Astrocyte (in vitro differentiated cells and primary cell): ENCODE data around the gene CLCN4. TPM values are rescaled to one million over a fixed set of nuclear protein-coding genes. Genes with fewer than 3 reads are reported as not detected.

Experiments used
- DNase-seq: peaks from one replicate; pipeline ENCODE4 v3.0.0-alpha.2; 2010; ENCODE audit warnings: low read depth
- FAIRE-seq: peaks from 2 replicates; lab custom pipeline; 2011; peaks lifted over from hg19 to GRCh38; lab: Jason Lieb, UNC
- H2AFZ ChIP-seq: 2 replicates; pipeline ENCODE4 v1.6.0; 2012; ENCODE audit warnings: low read depth, low read length, inconsistent platforms
- H3K27ac ChIP-seq: 2 replicates; pipeline ENCODE4 v1.5.1; 2011; ENCODE audit warnings: low read depth, low read length, inconsistent platforms
- H3K27me3 ChIP-seq: 2 replicates; pipeline ENCODE4 v1.6.0; 2011; ENCODE audit warnings: low read length, inconsistent platforms; ENCODE audit not compliant: insufficient read depth
- H3K36me3 ChIP-seq: 2 replicates; pipeline ENCODE4 v1.5.1; 2011; ENCODE audit warnings: low read length, inconsistent platforms; ENCODE audit not compliant: insufficient read depth
- H3K4me1 ChIP-seq: 2 replicates; pipeline ENCODE4 v1.5.1; 2011; ENCODE audit warnings: low read length, inconsistent platforms; ENCODE audit not compliant: insufficient read depth
- H3K4me2 ChIP-seq: 2 replicates; pipeline ENCODE4 v1.6.0; 2012; ENCODE audit warnings: low read length, inconsistent platforms
- H3K4me3 ChIP-seq: 2 replicates; pipeline ENCODE4 v1.5.1; 2011; ENCODE audit warnings: low read depth, mild to moderate bottlenecking, low read length, inconsistent platforms; ENCODE audit not compliant: insufficient read depth
- H3K79me2 ChIP-seq: 2 replicates; pipeline ENCODE4 v1.6.0; 2012; ENCODE audit warnings: mild to moderate bottlenecking, low read length, inconsistent platforms; ENCODE audit not compliant: insufficient read depth
- H3K9ac ChIP-seq: 2 replicates; pipeline ENCODE4 v1.6.0; 2012; ENCODE audit warnings: mild to moderate bottlenecking, low read length, inconsistent platforms
- H3K9me3 ChIP-seq: 2 replicates; pipeline ENCODE4 v1.5.1; 2012; ENCODE audit warnings: low read depth, mild to moderate bottlenecking, low read length, inconsistent platforms; ENCODE audit not compliant: insufficient read depth
- H4K20me1 ChIP-seq: 2 replicates; pipeline ENCODE4 v1.6.0; 2012; ENCODE audit warnings: low read length, inconsistent platforms; ENCODE audit not compliant: insufficient read depth
- H3K27ac Mint-ChIP-seq: one replicate; pipeline ENCODE4 v1.8.0; 2021; ENCODE audit warnings: mild to moderate bottlenecking, mixed read lengths; ENCODE audit not compliant: unreplicated experiment
- H3K27me3 Mint-ChIP-seq: one replicate; pipeline ENCODE4 v1.8.0; 2021; ENCODE audit warnings: low read depth, mixed read lengths; ENCODE audit not compliant: unreplicated experiment
- H3K36me3 Mint-ChIP-seq: one replicate; pipeline ENCODE4 v1.8.0; 2021; ENCODE audit warnings: low read depth, mixed read lengths; ENCODE audit not compliant: unreplicated experiment
- H3K4me1 Mint-ChIP-seq: one replicate; pipeline ENCODE4 v1.8.0; 2021; ENCODE audit warnings: low read depth, mixed read lengths; ENCODE audit not compliant: unreplicated experiment
- H3K4me3 Mint-ChIP-seq: one replicate; pipeline ENCODE4 v1.8.0; 2021; ENCODE audit warnings: mild to moderate bottlenecking, moderate library complexity, mixed read lengths; ENCODE audit not compliant: unreplicated experiment
- H3K9me3 Mint-ChIP-seq: one replicate; pipeline ENCODE4 v1.8.0; 2021; ENCODE audit warnings: mild to moderate bottlenecking, mixed read lengths; ENCODE audit not compliant: unreplicated experiment
- EZH2 ChIP-seq: IDR thresholded peaks from 2 replicates; pipeline ENCODE4 v1.6.1; 2012; ENCODE audit warnings: mild to moderate bottlenecking, low read length, inconsistent platforms; ENCODE audit not compliant: insufficient read depth
- total RNA-seq: library from RNA; stranded (reverse); gene quantifications from 2 replicates; pipeline ENCODE4 v1.2.1, GENCODE V29; 2021
- TF ChIP-seq, protein P1 (sequence below): IDR thresholded peaks from 2 replicates; pipeline ENCODE4 v1.5.1; 2011; ENCODE audit warnings: low read depth, mild to moderate bottlenecking, inconsistent platforms, low read length, moderate library complexity; ENCODE audit not compliant: insufficient read depth

The CLCN4 gene
- total RNA-seq, 1 donor from 2014 or later = 7.2 TPM

DNA sequence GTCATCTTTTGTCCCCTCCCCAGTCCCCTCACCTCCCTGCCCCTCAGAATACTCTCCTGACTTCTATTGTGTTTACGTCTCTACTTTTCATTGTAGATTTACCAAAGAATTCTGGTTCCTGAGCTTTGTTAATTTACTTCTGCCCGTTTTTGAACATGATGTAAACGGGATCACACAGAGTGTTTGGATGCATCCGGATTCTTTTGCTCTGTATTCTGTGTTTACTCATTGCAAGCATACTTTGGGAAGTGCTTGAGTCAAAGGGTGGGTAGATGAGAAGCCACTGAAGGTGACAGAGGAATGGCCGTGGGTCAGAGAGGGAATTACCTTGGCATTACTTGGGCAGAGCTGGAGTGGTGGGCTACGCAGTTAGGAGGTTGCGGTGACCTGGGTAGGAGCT, 18.0 kb downstream of the CLCN4 start:
- no peak for FAIRE-seq
- Histone ChIP-seq H3K4me1 (peaks cover 18% of the 10 kb centered on the region), H4K20me1 (no peaks in the 10 kb centered on the region), H3K4me2 (peak overlapping the region; percentile 70), H3K9ac (peak overlapping the region; percentile 78), H3K27ac (peak overlapping the region; percentile 65), H3K9me3 (no peaks in the 10 kb centered on the region), H3K36me3 (no peaks in the 10 kb centered on the region), H3K79me2 (peaks cover 5% of the 10 kb centered on the region), H3K27me3 (no peaks in the 10 kb centered on the region), H2AFZ (no peak overlapping the region), H3K4me3 (peak overlapping the region; percentile 23)
- Mint-ChIP-seq H3K27ac (peak overlapping the region; percentile 89), H3K9me3 (no peaks in the 10 kb centered on the region), H3K4me1 (peaks cover 28% of the 10 kb centered on the region), H3K27me3 (no peaks in the 10 kb centered on the region), H3K36me3 (no peaks in the 10 kb centered on the region), H3K4me3 (no peak overlapping the region)
- TF ChIP-seq, protein P1, sequence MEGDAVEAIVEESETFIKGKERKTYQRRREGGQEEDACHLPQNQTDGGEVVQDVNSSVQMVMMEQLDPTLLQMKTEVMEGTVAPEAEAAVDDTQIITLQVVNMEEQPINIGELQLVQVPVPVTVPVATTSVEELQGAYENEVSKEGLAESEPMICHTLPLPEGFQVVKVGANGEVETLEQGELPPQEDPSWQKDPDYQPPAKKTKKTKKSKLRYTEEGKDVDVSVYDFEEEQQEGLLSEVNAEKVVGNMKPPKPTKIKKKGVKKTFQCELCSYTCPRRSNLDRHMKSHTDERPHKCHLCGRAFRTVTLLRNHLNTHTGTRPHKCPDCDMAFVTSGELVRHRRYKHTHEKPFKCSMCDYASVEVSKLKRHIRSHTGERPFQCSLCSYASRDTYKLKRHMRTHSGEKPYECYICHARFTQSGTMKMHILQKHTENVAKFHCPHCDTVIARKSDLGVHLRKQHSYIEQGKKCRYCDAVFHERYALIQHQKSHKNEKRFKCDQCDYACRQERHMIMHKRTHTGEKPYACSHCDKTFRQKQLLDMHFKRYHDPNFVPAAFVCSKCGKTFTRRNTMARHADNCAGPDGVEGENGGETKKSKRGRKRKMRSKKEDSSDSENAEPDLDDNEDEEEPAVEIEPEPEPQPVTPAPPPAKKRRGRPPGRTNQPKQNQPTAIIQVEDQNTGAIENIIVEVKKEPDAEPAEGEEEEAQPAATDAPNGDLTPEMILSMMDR = no peak
- TF ChIP-seq EZH2 = no peak
- DNase-seq = no peak

DNA sequence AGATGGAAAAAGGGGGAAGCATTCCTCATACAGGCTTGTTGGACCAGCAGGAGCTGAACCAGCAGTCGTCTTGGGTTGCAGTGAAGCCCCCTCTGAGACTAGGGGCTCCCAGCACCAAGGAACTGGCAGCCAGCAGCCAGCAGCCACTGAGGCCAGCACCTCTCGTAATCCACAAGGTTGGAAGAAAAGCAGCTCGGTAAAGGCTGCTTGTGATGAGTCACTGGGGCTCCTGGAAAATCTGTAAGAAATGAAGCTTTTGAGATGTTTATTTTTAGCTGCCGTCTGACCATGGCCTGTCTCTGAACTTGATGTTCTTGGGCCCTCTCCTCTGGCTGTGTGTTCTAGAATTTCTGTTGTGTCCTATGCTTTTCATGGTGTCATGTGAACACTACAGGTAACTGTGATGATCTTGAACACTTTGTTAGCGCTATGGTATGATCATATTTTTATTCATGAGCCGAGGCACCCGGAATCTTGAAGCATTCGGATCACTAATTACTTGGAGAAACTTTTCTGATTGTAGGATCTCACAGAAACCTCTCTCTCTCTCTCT, 18.6 kb downstream of the CLCN4 start:
- no peaks in the 10 kb centered on the region for H3K9me3 ChIP-seq
- FAIRE-seq = no peak
- H3K4me1 ChIP-seq = peaks cover 18% of the 10 kb centered on the region
- TF ChIP-seq EZH2 = no peak
- TF ChIP-seq, protein P1 = no peak
- H3K36me3 ChIP-seq = no peaks in the 10 kb centered on the region
- H3K36me3 Mint-ChIP-seq = no peaks in the 10 kb centered on the region
- peaks cover 5% of the 10 kb centered on the region for H3K79me2 ChIP-seq
- H4K20me1 ChIP-seq = no peaks in the 10 kb centered on the region
- peak overlapping the region; percentile 65 for H3K27ac ChIP-seq
- peak overlapping the region; percentile 78 for H3K9ac ChIP-seq
- peak overlapping the region; percentile 70 for H3K4me2 ChIP-seq
- H3K4me1 Mint-ChIP-seq = peaks cover 28% of the 10 kb centered on the region
- H3K4me3 ChIP-seq = peak overlapping the region; percentile 23
- peak; percentile 78 for DNase-seq
- no peaks in the 10 kb centered on the region for H3K9me3 Mint-ChIP-seq
- H2AFZ ChIP-seq = no peak overlapping the region
- no peaks in the 10 kb centered on the region for H3K27me3 Mint-ChIP-seq
- peak overlapping the region; percentile 20 for H3K4me3 Mint-ChIP-seq
- peak overlapping the region; percentile 95 for H3K27ac Mint-ChIP-seq
- H3K27me3 ChIP-seq = no peaks in the 10 kb centered on the region
